PC-3 (cell line): Measurements from ENCODE around the gene PRXL2B.

ENCODE experiments used
- CTCF ChIP-seq: fragments of 300-600 bp; sonication (generic); conservative IDR thresholded peaks from 2 replicates; pipeline ENCODE4 v1.5.1; 2017; ENCODE audit warnings: antibody characterized with exemption, low read depth, mild to moderate bottlenecking, low read length
- EZH2 ChIP-seq: fragments of 300-600 bp; sonication (generic); IDR thresholded peaks from one replicate; pipeline ENCODE4 v1.6.1; 2017; ENCODE audit warnings: antibody characterized with exemption, mild to moderate bottlenecking, low read length; ENCODE audit not compliant: unreplicated experiment

DNA sequence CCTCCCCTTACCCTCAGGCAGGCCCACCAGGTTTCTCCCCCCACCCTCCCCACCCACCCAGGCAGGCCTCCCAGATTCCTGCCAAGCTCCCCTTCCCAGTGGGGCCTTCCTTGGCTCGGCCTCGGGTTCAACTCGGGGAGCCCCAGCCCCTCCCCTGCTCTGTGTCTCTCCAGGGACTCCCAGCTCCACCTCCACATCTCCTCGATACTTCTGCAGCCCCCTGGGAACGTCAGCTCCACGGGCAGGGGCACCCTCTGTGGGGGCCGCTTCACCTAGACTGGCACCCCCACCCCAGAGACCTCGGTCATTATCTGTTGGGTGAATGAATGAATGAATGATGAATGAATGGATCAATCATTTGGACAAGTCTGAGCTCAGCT, 45.5 kb downstream of the PRXL2B start:
- TF ChIP-seq EZH2 (no peak), CTCF (no peak)
